ENCODE results near the gene KATNA1. TPM values are rescaled to one million over a fixed set of nuclear protein-coding genes. Genes with fewer than 3 reads are reported as not detected.

The KATNA1 gene
- total RNA-seq, 1 experiment from 2014 or later: 23.8 TPM

- DNase-seq (ENCODE audit: low spot score): no peak
- in situ Hi-C loops (cut with HindIII; ENCODE audit: low sequenced_read_pairs): no loop called here
Measured at GRCh38 chr6:149558029-149558428, 90.5 kb downstream of the KATNA1 start.

- in situ Hi-C loops (cut with HindIII; ENCODE audit: low sequenced_read_pairs): no loop called here
- DNase-seq (ENCODE audit: low spot score): no peak
Measured at GRCh38 chr6:149551920-149552319, 96.6 kb downstream of the KATNA1 start.

- DNase-seq (ENCODE audit: low spot score): peak; percentile 93
- in situ Hi-C loops (cut with HindIII; ENCODE audit: low sequenced_read_pairs): no loop called here
Measured at GRCh38 chr6:149545754-149546471, 102.6 kb downstream of the KATNA1 start, which contains the start of gene PPIL4. TSS of gene PPIL4 (minus strand) at chr6:149546043. CDS start at chr6:149546005, 38 bp downstream.

GRCh38 chr6:149545258-149545753, 103.2 kb downstream of the KATNA1 start:
- in situ Hi-C loops (cut with HindIII; ENCODE audit: low sequenced_read_pairs): no loop called here

More at GRCh38 chr6:149545258-149545753, 103.2 kb downstream of the KATNA1 start:
- peak; percentile 59 for DNase-seq (ENCODE audit: low spot score)

Other genes starting within 250 kb of the KATNA1 start
- not detected in 2 replicates for gene SUMO4, start 248.5 kb downstream of the KATNA1 start, total RNA-seq (2014; rRNA removed; shearing (Covaris generic))
- gene ZC3H12D, start 163.7 kb downstream of the KATNA1 start, total RNA-seq (2014; rRNA removed; shearing (Covaris generic)): not detected in 2 replicates
- 29.8 and 55.0 TPM in 2 replicates for gene PPIL4, start 102.7 kb downstream of the KATNA1 start, total RNA-seq (2014; rRNA removed; shearing (Covaris generic))
- 28.2 and 28.7 TPM in 2 replicates for gene GINM1, start 82.3 kb downstream of the KATNA1 start, total RNA-seq (2014; rRNA removed; shearing (Covaris generic))
- 4.7 and 8.6 TPM in 2 replicates for gene LATS1, start 69.4 kb upstream of the KATNA1 start, total RNA-seq (2014; rRNA removed; shearing (Covaris generic))
- 30.5 and 33.8 TPM in 2 replicates for gene NUP43, start 97.8 kb upstream of the KATNA1 start, total RNA-seq (2014; rRNA removed; shearing (Covaris generic))
- gene PCMT1, start 101.0 kb upstream of the KATNA1 start, total RNA-seq (2014; rRNA removed; shearing (Covaris generic)): 188 and 195 TPM in 2 replicates
- 18.8 and 19.3 TPM in 2 replicates for gene LRP11, start 215.6 kb upstream of the KATNA1 start, total RNA-seq (2014; rRNA removed; shearing (Covaris generic))
- gene RAET1E, start 249.4 kb upstream of the KATNA1 start, total RNA-seq (2014; rRNA removed; shearing (Covaris generic)): not detected in 2 replicates